ENCODE measurements around the gene GRIA1.
"Not testable (repeated sequence)": the region's sequence is repeated elsewhere in the genome, so short reads cannot be mapped to it uniquely, and the experiment has no call there.

The GRIA1 gene

GRCh38 chr5:153723022-153723610, 232.6 kb downstream of the GRIA1 start:
- not testable (repeated sequence) for DNase-seq

- DNase-seq, result no peak
These were observed 251.6 kb downstream of the GRIA1 start for GRCh38 chr5:153742060-153742459.

GRCh38 chr5:153744751-153745150, 254.3 kb downstream of the GRIA1 start:
- no peak for DNase-seq

DNA sequence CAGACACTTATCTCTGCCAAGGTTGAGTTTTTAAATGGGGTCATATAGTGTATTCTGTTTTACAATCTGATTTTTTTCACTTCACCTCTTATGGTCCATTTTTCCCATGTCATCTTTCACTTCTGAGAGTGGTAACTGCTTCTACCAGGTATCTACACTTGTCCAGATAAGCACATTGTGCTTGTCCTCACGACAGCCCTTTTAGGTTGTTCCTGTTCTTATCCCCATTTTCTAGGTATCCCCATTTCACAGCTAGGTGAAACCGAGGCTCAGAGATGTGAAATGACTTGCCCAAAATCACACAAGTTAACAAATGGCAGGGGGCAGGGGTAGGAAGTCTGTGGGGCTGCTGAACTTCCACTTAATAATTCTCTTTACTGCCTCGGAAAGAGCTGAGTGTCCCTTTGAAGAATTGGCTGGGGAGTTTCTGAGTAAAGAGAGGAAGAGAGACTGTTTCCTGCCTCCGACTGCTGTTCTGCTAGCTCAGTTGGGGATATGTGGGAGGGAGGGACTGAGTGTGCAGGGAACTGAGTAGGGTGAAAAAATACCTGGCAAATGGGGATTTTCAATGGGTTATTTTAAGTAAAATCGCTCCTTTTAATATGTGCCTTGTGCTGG, 255.4 kb downstream of the GRIA1 start:
- DNase-seq, result no peak

- no peak for DNase-seq
These were observed 256.0 kb downstream of the GRIA1 start for GRCh38 chr5:153746440-153746839.

GRCh38 chr5:153748823-153749222, 258.4 kb downstream of the GRIA1 start:
- no peak for DNase-seq

- DNase-seq, result no peak
These were observed 259.5 kb downstream of the GRIA1 start for GRCh38 chr5:153749960-153750359.

- DNase-seq, result no peak
These were observed 260.8 kb downstream of the GRIA1 start for GRCh38 chr5:153751251-153751650.

DNA sequence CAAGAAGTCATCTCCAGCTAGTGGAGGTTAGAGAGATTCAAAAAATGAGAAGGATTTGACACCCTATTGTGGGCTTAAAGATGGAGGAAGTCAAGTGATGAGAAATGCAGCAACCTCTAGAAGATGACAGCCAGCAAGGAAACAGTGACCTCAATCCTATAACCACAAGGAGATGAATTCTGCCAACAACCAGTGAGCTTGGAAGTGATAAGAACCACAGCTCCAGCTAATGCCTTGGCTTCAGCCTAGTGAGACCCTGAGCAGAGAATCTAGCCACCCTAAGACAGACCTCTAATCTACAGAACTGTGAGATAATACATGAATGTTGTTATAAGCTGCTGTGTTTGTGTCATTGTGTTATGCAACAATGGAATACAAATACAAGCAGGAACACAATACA, 262.4 kb downstream of the GRIA1 start:
- no peak for DNase-seq

DNA sequence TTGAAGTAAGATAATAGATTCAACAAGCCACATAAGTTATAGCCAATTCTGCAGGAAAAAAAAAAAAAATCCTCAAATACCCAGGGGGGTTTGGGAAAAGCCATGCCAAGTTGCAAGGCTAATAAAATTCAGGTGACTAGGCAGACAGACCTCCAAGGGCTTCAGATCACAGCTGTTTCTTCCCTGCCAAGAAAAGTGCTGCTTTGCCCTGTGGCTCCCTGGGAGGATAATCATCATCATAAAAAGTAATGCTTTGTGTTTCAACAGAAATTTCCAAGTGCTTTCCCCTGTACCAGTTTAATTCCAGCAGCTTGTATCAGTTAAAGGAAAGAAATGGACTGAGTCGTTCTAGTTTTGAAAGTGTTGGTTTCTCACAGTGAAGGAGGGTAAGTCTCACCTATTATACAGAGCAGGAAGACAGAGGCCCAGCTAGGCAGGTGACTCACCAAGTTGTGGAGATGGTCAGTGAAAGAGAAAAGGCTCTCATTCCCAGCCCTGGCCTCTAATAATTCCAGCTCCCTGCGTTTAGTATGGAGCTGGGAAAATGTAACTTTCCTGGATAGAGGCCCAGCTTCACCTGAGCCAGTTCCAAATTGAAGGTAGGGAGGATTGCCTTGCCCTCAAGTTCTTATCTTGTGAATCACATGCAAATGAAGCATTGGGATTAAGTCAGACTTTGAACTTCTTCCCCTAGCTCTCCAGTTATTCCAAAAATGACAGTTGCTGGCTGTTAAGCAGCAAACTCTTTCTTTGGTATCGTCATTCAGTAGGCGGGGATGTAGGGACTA, 263.4 kb downstream of the GRIA1 start:
- no peak for DNase-seq

GRCh38 chr5:153755913-153756500, 265.5 kb downstream of the GRIA1 start:
- DNase-seq, result no peak

DNA sequence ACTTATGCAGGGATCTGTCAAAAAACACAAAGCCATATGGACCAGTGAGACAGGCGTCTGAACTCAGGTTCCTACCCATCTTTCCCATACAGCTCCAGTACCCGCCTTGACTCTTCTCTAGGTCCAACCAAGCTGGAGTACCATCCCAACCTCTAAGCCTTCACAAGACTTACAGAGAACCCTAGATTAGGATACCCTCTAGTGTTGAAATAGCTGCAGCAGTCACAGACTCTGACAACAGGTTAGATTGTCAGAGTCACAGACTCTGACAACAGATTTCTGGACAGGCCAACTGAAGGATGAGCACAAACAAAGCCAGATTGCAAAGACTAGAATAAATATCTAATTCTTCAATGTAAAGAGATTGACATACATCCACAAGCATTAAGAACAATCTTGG, 266.1 kb downstream of the GRIA1 start:
- no peak for DNase-seq

DNA sequence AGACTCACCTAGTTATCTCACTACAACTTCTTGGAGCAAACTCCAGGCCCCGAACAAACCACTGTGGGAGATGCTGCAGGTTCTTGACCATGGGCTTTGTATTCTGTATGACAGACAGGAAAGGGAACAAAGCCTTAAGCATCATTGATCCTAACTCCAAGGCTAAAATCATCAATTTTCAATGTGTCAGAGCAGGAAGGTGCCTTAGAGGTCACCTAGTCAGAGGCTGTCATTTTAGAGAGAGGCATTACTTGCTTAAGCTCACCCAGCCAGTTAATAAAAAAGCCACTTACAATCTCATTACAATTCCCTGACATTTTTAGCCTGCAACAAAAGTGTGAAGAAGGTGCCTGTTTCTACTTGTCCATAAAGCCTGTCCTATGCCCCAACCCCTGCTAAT, 275.5 kb downstream of the GRIA1 start:
- no peak for DNase-seq

- DNase-seq, result no peak
These were observed 277.0 kb downstream of the GRIA1 start for GRCh38 chr5:153767221-153768188.

GRCh38 chr5:153770066-153770465, 279.6 kb downstream of the GRIA1 start:
- no peak for DNase-seq

- DNase-seq, result no peak
These were observed 284.2 kb downstream of the GRIA1 start for GRCh38 chr5:153774686-153775085.

GRCh38 chr5:153775923-153776322, 285.5 kb downstream of the GRIA1 start:
- no peak for DNase-seq

DNA sequence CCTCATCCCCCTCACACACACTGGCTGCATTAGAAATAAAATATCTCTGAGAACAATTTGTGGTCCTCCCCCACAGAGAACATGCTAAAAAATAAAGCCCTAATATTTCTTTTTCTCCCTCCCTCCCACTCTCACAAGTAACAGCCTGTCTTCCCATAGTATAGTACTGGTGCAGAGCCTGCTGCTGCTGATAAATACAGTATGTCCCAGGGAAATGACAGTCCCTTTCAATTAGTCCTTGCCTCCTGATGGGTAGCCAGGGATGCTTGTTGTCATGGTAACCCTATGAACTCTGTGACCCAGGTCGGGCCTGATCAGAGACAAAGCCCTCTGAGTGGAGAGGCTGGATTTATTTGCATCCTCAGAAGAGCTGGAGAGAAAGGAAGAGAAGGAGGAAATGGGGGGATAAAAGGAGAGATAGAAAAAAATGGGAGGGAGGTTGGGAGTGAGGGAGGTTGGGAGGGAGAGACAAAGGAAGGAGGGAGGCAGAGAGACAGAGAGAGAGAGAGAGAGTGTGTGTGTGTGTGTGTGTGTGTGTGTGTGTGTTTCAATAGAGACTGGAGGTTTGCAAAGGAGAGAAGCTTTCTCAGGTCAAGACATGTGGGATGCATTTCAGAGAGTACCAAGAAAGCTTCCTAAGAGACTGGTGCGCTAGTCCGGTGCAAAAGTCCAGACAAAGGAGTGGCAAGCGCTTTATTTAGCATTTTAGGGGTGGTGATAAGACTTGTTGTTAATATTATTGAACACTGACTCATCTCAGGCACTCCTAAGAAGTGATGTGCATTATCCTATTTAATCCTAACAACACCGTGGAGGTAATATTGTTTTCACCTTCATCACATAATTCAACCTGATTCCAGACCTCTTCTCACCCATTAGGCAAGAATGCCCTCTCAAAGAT, 287.5 kb downstream of the GRIA1 start:
- no peak for DNase-seq

- no peak for DNase-seq
These were observed 289.4 kb downstream of the GRIA1 start for GRCh38 chr5:153779836-153780235.

GRCh38 chr5:153780876-153781705, 290.6 kb downstream of the GRIA1 start:
- no peak for DNase-seq
